GM12878 (cell line): Measurements from ENCODE around the gene KIF5C. TPM values are rescaled to one million over a fixed set of nuclear protein-coding genes. Genes with fewer than 3 reads are reported as not detected.

Experiments used
- ATAC-seq: fragments of 200-7000 bp; cut with Tn5 transposase; 3 replicates; pipeline ENCODE4 v1.9.1; 2020; ENCODE audit warnings: mild to moderate bottlenecking, moderate library complexity
- BruUV-seq: library from RNA; stranded (reverse); fragments of 400-500 nt; replicated peaks from 2 replicates; lab custom pipeline; 2021; lab: Mats Ljungman, UMichigan
- CTCF ChIA-PET: fragments of 300-600 bp; sonication (Branson Sonifier 250); formaldehyde crosslinking; extraction: SDS; loops from one replicate; lab custom pipeline; 2021; ENCODE audit warnings: inconsistent platforms; lab: Yijun Ruan, JAX
- POLR2A ChIA-PET: fragments of 350-600 bp; formaldehyde crosslinking; extraction: SDS; loops from one replicate; lab custom pipeline; 2021; ENCODE audit warnings: inconsistent platforms; lab: Charles Lee
- RAD21 ChIA-PET: fragments of 300-600 bp; sonication (Branson Sonifier 250); formaldehyde crosslinking; loops from one replicate; lab custom pipeline; 2023; ENCODE audit warnings: antibody characterized with exemption; ENCODE audit not compliant: unreplicated experiment; lab: Charles Lee
- SMC1A ChIA-PET: fragments of 300-600 bp; sonication (Branson Sonifier 250); formaldehyde crosslinking; loops from one replicate; lab custom pipeline; 2023; ENCODE audit not compliant: unreplicated experiment, uncharacterized antibody; lab: Charles Lee
- DNase-seq: peaks from one replicate; pipeline ENCODE4 v3.0.0-alpha.2; 2011; ENCODE audit warnings: low read depth, low spot score
- FAIRE-seq: peaks from 3 replicates; lab custom pipeline; 2011; peaks lifted over from hg19 to GRCh38; lab: Jason Lieb, UNC
- H2AFZ ChIP-seq: 2 replicates; pipeline ENCODE4 v1.6.0; 2011; ENCODE audit warnings: low read depth, low read length, control low read depth; ENCODE audit not compliant: control insufficient read depth
- H3K27ac ChIP-seq: 2 replicates; pipeline ENCODE4 v1.5.1; 2011; ENCODE audit warnings: control low read depth; ENCODE audit not compliant: control insufficient read depth, insufficient read depth
- H3K27me3 ChIP-seq, 2 experiments: replicated peaks in 1 of 2; 2 replicates each; pipeline versions ENCODE4 v1.6.0 to v1.6.1; 2011; ENCODE audit warnings: low read length in 1 of 2; ENCODE audit not compliant: control insufficient read depth in 2 of 2, insufficient read depth in 2 of 2
- H3K36me3 ChIP-seq, 2 experiments: 2 replicates each; pipeline ENCODE4 v1.5.1; 2011; ENCODE audit warnings: low read length in 1 of 2; ENCODE audit not compliant: control insufficient read depth in 2 of 2, insufficient read depth in 2 of 2
- H3K4me1 ChIP-seq: 2 replicates; pipeline ENCODE4 v1.6.1; 2011; ENCODE audit warnings: mild to moderate bottlenecking, low read length, moderate library complexity, mixed read lengths; ENCODE audit not compliant: control insufficient read depth, insufficient read depth
- H3K4me2 ChIP-seq: 2 replicates; pipeline ENCODE4 v1.6.0; 2011; ENCODE audit warnings: control low read depth; ENCODE audit not compliant: control insufficient read depth, insufficient read depth
- H3K4me3 ChIP-seq: fragments of 200-600 bp; sonication (generic); 2 replicates; pipeline ENCODE4 v1.5.1; 2016
- H3K79me2 ChIP-seq: 2 replicates; pipeline ENCODE4 v1.6.0; 2011; ENCODE audit warnings: low read length; ENCODE audit not compliant: control insufficient read depth, insufficient read depth
- H3K9ac ChIP-seq: 2 replicates; pipeline ENCODE4 v1.8.0; 2011; ENCODE audit warnings: low read length, control low read depth, mixed read lengths; ENCODE audit not compliant: control insufficient read depth, insufficient read depth
- H3K9me3 ChIP-seq: replicated peaks from 3 replicates; pipeline ENCODE4 v1.5.1; 2011; ENCODE audit warnings: mild to moderate bottlenecking, low read length; ENCODE audit not compliant: control insufficient read depth, insufficient read depth
- H4K20me1 ChIP-seq: 2 replicates; pipeline ENCODE4 v1.6.0; 2011; ENCODE audit not compliant: control insufficient read depth, insufficient read depth
- ATF7 ChIP-seq: fragments of 450-650 bp; IDR thresholded peaks from 2 replicates; pipeline ENCODE4 v1.6.1; 2016; ENCODE audit warnings: low read depth, mild to moderate bottlenecking
- CEBPB ChIP-seq, 2 experiments: fragments of 150-350 bp in 1 of 2; IDR thresholded peaks; 2 replicates each; pipeline ENCODE4 v1.6.1; 2012 to 2014; ENCODE audit warnings: low read depth in 2 of 2, low read length in 2 of 2, borderline replicate concordance in 1 of 2, inconsistent platforms in 1 of 2
- CHD1 ChIP-seq: IDR thresholded peaks from 2 replicates; pipeline ENCODE4 v1.6.1; 2012; ENCODE audit warnings: low read depth, low read length, improper control_type of control experiment
- NR2C1 ChIP-seq: fragments of 450-650 bp; IDR thresholded peaks from 2 replicates; pipeline ENCODE4 v1.6.1; 2017; ENCODE audit warnings: antibody characterized with exemption, mild to moderate bottlenecking, moderate library complexity
- PRDM15 ChIP-seq: fragments of 450-650 bp; formaldehyde crosslinking; IDR thresholded peaks from 2 replicates; pipeline ENCODE4 v1.4.0; 2020; ENCODE audit warnings: mild to moderate bottlenecking, moderate library complexity
- WGBS: methylation state at CpG from one replicate; pipeline ENCODE4 v1.1.6; 2016; ENCODE audit warnings: low lambda C conversion rate; ENCODE audit not compliant: insufficient replicate concordance, insufficient coverage; ENCODE audit errors: missing lambda C conversion rate; 5-methylcytosine and 5-hydroxymethylcytosine counted together
- in situ Hi-C: fragments of 300-500 bp; cut with MboI; formaldehyde crosslinking; loops from 9 replicates; pipeline ENCODE4 v1.14.3; 2018; ENCODE audit warnings: mixed read lengths
- intact Hi-C: fragments of 100-400 bp; cut with micrococcal nuclease; formaldehyde crosslinking; loops from one replicate; pipeline ENCODE4 v1.14.2; 2022; ENCODE audit not compliant: unreplicated experiment
- polyA plus RNA-seq, 11 experiments: library from polyadenylated mRNA; depleted of rRNA in 4 of 11; unstranded in 6 of 11; stranded (reverse) in 5 of 11; fragments of >200 nt; fragmentation: Nextera tagmentation in 4 of 11; fragmentation: Illumina TruSeq in 1 of 11; extraction: Ambion mirVana in 4 of 11; extraction: Trizol in 1 of 11; gene quantifications; 1 replicate in 1 of 11; 2 replicates in 10 of 11; pipeline versions ENCODE4 v1.2.1 to v1.2.3, GENCODE V29; 2011 to 2016; ENCODE audit warnings: inconsistent platforms in 2 of 11, missing spikeins in 2 of 11, low read depth in 1 of 11
- total RNA-seq, 4 experiments: library from RNA; depleted of rRNA in 3 of 4; stranded (reverse); fragments of >200 nt in 3 of 4; fragmentation: Illumina TruSeq in 1 of 4; extraction: Trizol in 1 of 4; gene quantifications; 2 replicates each; pipeline versions ENCODE4 v1.2.1 to v1.2.3, GENCODE V29; 2013 to 2021

KIF5C gene
- total and polyA plus RNA-seq, 10 of the 15 experiments (the other 5 are each of a cell fraction or from before 2014, with no cell fraction given) = 0.08 to 0.49 (median 0.24) TPM

- TF ChIP-seq PRDM15 (CRISPR knock-in tag) = no peak
- no peak for TF ChIP-seq CHD1
- TF ChIP-seq NR2C1 = no peak
- no peak for TF ChIP-seq ATF7
- TF ChIP-seq, all 136 proteins: peak for 0
These were observed 29.0 kb downstream of the KIF5C start (continued) for GRCh38 chr2:148903979-148904378.

- ChIA-PET CTCF (interaction anchor here (0.8 kb wide), 1 partner anchor 21 kb away, joined by 3 read pairs; no protein-coding TSS in a partner anchor), POLR2A (no interaction called here), RAD21 (no interaction called here)
- Histone ChIP-seq H3K27me3 (no peaks in the 10 kb centered on the region; a peak in 3 of 4 replicates), H3K27ac (no peak overlapping the region), H3K36me3 (no peaks in the 10 kb centered on the region), H4K20me1 (no peaks in the 10 kb centered on the region), H3K79me2 (no peaks in the 10 kb centered on the region), H3K4me2 (no peak overlapping the region)
- intact Hi-C loops = no loop called here
- WGBS = 42% methylated on average over 4 of the region's 4 CpGs
- no peak for ATAC-seq
- TF ChIP-seq CEBPB (IDR thresholded peaks at IDR 0.05; ENCODE audit: borderline replicate concordance in 1 of 2, low read depth in 2 of 2, low read length in 2 of 2) = no peak
- TF ChIP-seq, all 136 proteins: peak for 0
- H2AFZ ChIP-seq = no peak overlapping the region
- H3K9me3 ChIP-seq = no peaks in the 10 kb centered on the region
- no peak for DNase-seq
- H3K9ac ChIP-seq = no peak overlapping the region
- no peak for FAIRE-seq
- SMC1A ChIA-PET = interaction anchor here (1.0 kb wide), 1 partner anchor 84 kb away, joined by 3 read pairs; no protein-coding TSS in a partner anchor
- H3K4me3 ChIP-seq = no peak overlapping the region
- BruUV-seq = no TSS peak
- H3K4me1 ChIP-seq = no peaks in the 10 kb centered on the region
- in situ Hi-C loops = no loop called here
These were observed 31.1 kb downstream of the KIF5C start for GRCh38 chr2:148906124-148906523.
